Natural killer cell (primary cell): ENCODE results near the gene NUP205. TPM values are rescaled to one million over a fixed set of nuclear protein-coding genes. Genes with fewer than 3 reads are reported as not detected.

ENCODE experiments used
- ATAC-seq, 3 donors: fragments of 150-1000 bp in 2 of 3; fragments of 200-7000 bp in 1 of 3; cut with Tn5 transposase; 1 replicate in 1 of 3; 2 replicates in 2 of 3; pipeline ENCODE4 v1.10.0; 2021; ENCODE audit warnings: mild to moderate bottlenecking in 2 of 3, moderate library complexity in 2 of 3
- DNase-seq, 2 donors: peaks; one replicate each; pipeline versions ENCODE4 v3.0.0 to v3.0.0-alpha.2; 2013 to 2021; ENCODE audit warnings: mixed read lengths in 1 of 2
- H3K27ac ChIP-seq: one replicate; pipeline ENCODE4 v1.5.1; 2013; ENCODE audit warnings: mild to moderate bottlenecking, low read length
- H3K27me3 ChIP-seq: one replicate; pipeline ENCODE4 v1.6.1; 2013; ENCODE audit warnings: low read length; ENCODE audit not compliant: control insufficient read depth, insufficient read depth
- H3K36me3 ChIP-seq: one replicate; pipeline ENCODE4 v1.6.1; 2013; ENCODE audit warnings: low read length; ENCODE audit not compliant: control insufficient read depth, insufficient read depth
- H3K4me1 ChIP-seq: one replicate; pipeline ENCODE4 v1.6.1; 2013; ENCODE audit warnings: low read length; ENCODE audit not compliant: control insufficient read depth, insufficient read depth
- H3K4me3 ChIP-seq: one replicate; pipeline ENCODE4 v1.5.1; 2013; ENCODE audit warnings: low read length
- H3K9me3 ChIP-seq: one replicate; pipeline ENCODE4 v1.6.1; 2013; ENCODE audit warnings: low read length; ENCODE audit not compliant: control insufficient read depth, insufficient read depth
- H3K27ac Mint-ChIP-seq, 2 donors: one replicate each; pipeline ENCODE4 v1.8.0; 2022; ENCODE audit warnings: mild to moderate bottlenecking in 2 of 2, mixed read lengths in 2 of 2, moderate library complexity in 1 of 2
- H3K27me3 Mint-ChIP-seq, 2 donors: one replicate each; pipeline ENCODE4 v1.8.0; 2022; ENCODE audit warnings: low read depth in 2 of 2, mixed read lengths in 2 of 2
- H3K36me3 Mint-ChIP-seq: one replicate; pipeline ENCODE4 v1.8.0; 2022; ENCODE audit warnings: mixed read lengths
- H3K4me1 Mint-ChIP-seq, 2 donors: one replicate each; pipeline ENCODE4 v1.8.0; 2022; ENCODE audit warnings: mixed read lengths in 2 of 2
- H3K4me3 Mint-ChIP-seq: one replicate; pipeline ENCODE4 v1.8.0; 2022; ENCODE audit warnings: mild to moderate bottlenecking, moderate library complexity, mixed read lengths
- H3K9me3 Mint-ChIP-seq, 2 donors: one replicate each; pipeline ENCODE4 v1.8.0; 2022; ENCODE audit warnings: mixed read lengths in 2 of 2
- WGBS: methylation state at CpG from one replicate; pipeline ENCODE4 v1.1.7; 2013; ENCODE audit warnings: missing lambda C conversion rate; ENCODE audit not compliant: insufficient coverage; 5-methylcytosine and 5-hydroxymethylcytosine counted together
- intact Hi-C: fragments of 100-400 bp; cut with micrococcal nuclease; formaldehyde crosslinking; loops from one replicate; pipeline ENCODE4 v1.14.2; 2022
- total RNA-seq, 4 donors: library from RNA; stranded (reverse); fragments of 120-200 nt in 1 of 4; gene quantifications; one replicate each; pipeline versions ENCODE4 v1.2.3 to v1.2.4, GENCODE V29; 2013 to 2022
- TF ChIP-seq, protein P1 (sequence below): fragments of 200-600 bp; IDR thresholded peaks from one replicate; pipeline ENCODE4 v1.8.0; 2022; ENCODE audit warnings: antibody characterized with exemption

NUP205 gene
- total RNA-seq, 3 donors from 2014 or later (not counting 1 experiment from before 2014, with no cell fraction given), result 45.6 to 55.1 (median 53.7) TPM

GRCh38 chr7:135538376-135538775, 19.3 kb upstream of the NUP205 start:
- TF ChIP-seq, protein P1, sequence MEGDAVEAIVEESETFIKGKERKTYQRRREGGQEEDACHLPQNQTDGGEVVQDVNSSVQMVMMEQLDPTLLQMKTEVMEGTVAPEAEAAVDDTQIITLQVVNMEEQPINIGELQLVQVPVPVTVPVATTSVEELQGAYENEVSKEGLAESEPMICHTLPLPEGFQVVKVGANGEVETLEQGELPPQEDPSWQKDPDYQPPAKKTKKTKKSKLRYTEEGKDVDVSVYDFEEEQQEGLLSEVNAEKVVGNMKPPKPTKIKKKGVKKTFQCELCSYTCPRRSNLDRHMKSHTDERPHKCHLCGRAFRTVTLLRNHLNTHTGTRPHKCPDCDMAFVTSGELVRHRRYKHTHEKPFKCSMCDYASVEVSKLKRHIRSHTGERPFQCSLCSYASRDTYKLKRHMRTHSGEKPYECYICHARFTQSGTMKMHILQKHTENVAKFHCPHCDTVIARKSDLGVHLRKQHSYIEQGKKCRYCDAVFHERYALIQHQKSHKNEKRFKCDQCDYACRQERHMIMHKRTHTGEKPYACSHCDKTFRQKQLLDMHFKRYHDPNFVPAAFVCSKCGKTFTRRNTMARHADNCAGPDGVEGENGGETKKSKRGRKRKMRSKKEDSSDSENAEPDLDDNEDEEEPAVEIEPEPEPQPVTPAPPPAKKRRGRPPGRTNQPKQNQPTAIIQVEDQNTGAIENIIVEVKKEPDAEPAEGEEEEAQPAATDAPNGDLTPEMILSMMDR, result no peak
- H3K36me3 Mint-ChIP-seq, result no peaks in the 10 kb centered on the region
- no peak overlapping the region for H3K27ac ChIP-seq

DNA sequence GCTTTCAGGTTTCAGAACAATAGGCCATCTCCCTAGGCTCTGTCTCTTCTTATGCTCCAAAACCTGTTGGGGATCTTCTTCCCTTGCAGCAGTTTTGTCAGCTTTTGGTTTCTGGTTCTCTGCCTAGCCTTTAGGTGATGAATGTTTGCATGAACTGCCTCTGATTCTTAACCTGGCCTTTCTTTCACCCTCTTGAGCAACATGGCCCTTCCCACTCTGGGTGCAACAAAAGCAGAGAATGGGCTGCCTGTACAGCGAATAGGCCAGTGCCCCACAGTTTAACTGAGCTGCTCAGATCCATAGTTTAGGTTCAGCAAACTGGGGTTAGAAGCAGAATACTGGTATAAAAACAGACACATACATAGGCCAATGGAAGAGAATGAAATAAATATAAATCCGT, 18.1 kb upstream of the NUP205 start:
- H3K9me3 ChIP-seq, result no peaks in the 10 kb centered on the region
- H3K27ac ChIP-seq, result no peak overlapping the region
- TF ChIP-seq, protein P1, result no peak
- H3K36me3 Mint-ChIP-seq, result no peaks in the 10 kb centered on the region
- H3K9me3 Mint-ChIP-seq, result no peaks in the 10 kb centered on the region
- no peak overlapping the region for H3K27ac Mint-ChIP-seq
- H3K4me1 Mint-ChIP-seq, result no peaks in the 10 kb centered on the region
- H3K4me1 ChIP-seq, result no peaks in the 10 kb centered on the region
- H3K4me3 Mint-ChIP-seq, result no peak overlapping the region
- WGBS, result 93% methylated on average over 2 of the region's 2 CpGs
- no peaks in the 10 kb centered on the region for H3K36me3 ChIP-seq
- intact Hi-C loops, result no loop called here
- no peak overlapping the region for H3K4me3 ChIP-seq
- ATAC-seq (no peak), DNase-seq (no peak)
- H3K27me3 ChIP-seq, result no peaks in the 10 kb centered on the region
- peaks cover 12 to 25% of the 10 kb centered on the region in 2 donors for H3K27me3 Mint-ChIP-seq

More at GRCh38 chr7:135538376-135538775, 19.3 kb upstream of the NUP205 start:
- ATAC-seq (no peak), DNase-seq (no peak)
- intact Hi-C loops, result no loop called here
- Histone ChIP-seq H3K4me1 (no peaks in the 10 kb centered on the region), H3K9me3 (no peaks in the 10 kb centered on the region), H3K27me3 (no peaks in the 10 kb centered on the region), H3K36me3 (no peaks in the 10 kb centered on the region), H3K4me3 (no peak overlapping the region)
- 77% methylated on average over 3 of the region's 3 CpGs for WGBS
- peaks cover 12 to 25% of the 10 kb centered on the region in 2 donors for H3K27me3 Mint-ChIP-seq
- H3K4me3 Mint-ChIP-seq, result no peak overlapping the region
- no peaks in the 10 kb centered on the region for H3K9me3 Mint-ChIP-seq
- H3K27ac Mint-ChIP-seq, result no peak overlapping the region
- no peaks in the 10 kb centered on the region for H3K4me1 Mint-ChIP-seq

- no peak overlapping the region for H3K27ac ChIP-seq
- no peaks in the 10 kb centered on the region for H3K27me3 ChIP-seq
- Mint-ChIP-seq H3K4me1 (no peaks in the 10 kb centered on the region), H3K4me3 (no peak overlapping the region), H3K27ac (no peak overlapping the region), H3K27me3 (peaks cover 12 to 15% of the 10 kb centered on the region in 2 donors), H3K36me3 (no peaks in the 10 kb centered on the region), H3K9me3 (no peaks in the 10 kb centered on the region)
- intact Hi-C loops, result no loop called here
- TF ChIP-seq, protein P1, result no peak
- no peak overlapping the region for H3K4me3 ChIP-seq
- no peaks in the 10 kb centered on the region for H3K36me3 ChIP-seq
- DNase-seq (no peak), ATAC-seq (no peak)
- WGBS, result 98% methylated on average over 5 of the region's 6 CpGs
- H3K9me3 ChIP-seq, result no peaks in the 10 kb centered on the region
- no peaks in the 10 kb centered on the region for H3K4me1 ChIP-seq
These were observed 16.7 kb upstream of the NUP205 start for GRCh38 chr7:135541029-135541428.

DNA sequence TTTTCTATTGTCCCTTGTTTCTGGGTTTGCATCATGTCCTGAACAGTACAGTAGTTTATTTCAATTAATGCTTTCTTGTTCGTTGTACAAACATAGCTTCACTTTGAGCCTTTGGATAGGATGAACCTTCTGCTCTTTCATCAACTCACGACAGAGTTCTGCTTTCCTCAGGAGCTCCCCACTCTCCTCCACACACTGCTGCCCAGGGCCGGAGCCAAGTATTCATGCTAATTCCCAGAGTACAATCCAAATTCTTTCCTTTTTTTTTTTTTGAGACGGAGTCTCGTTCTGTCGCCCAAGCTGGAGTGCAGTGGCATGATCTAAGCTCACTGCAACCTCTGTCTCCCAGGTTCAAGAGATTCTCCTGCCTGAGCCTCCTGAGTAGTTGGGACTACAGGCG, 7.5 kb upstream of the NUP205 start:
- Histone ChIP-seq H3K27ac (no peak overlapping the region), H3K27me3 (no peaks in the 10 kb centered on the region), H3K9me3 (no peaks in the 10 kb centered on the region), H3K36me3 (no peaks in the 10 kb centered on the region), H3K4me3 (no peak overlapping the region), H3K4me1 (no peaks in the 10 kb centered on the region)
- TF ChIP-seq, protein P1, result no peak
- H3K4me1 Mint-ChIP-seq, result no peaks in the 10 kb centered on the region
- 92% methylated on average over 7 of the region's 7 CpGs for WGBS
- no peaks in the 10 kb centered on the region for H3K36me3 Mint-ChIP-seq
- H3K4me3 Mint-ChIP-seq, result no peak overlapping the region
- no peaks in the 10 kb centered on the region for H3K9me3 Mint-ChIP-seq
- ATAC-seq (no peak), DNase-seq (no peak)
- peaks cover 15 to 18% of the 10 kb centered on the region in 2 donors for H3K27me3 Mint-ChIP-seq
- intact Hi-C loops, result loop anchor here (10.0 kb wide), 1 partner anchor 135 kb away; no protein-coding TSS in a partner anchor
- H3K27ac Mint-ChIP-seq, result no peak overlapping the region
